ENCODE data around the gene RAB11FIP3.
A peak's percentile ranks its signal among the peaks of the same experiment; 100 is the strongest.
"Not testable (repeated sequence)": the region's sequence is repeated elsewhere in the genome, so short reads cannot be mapped to it uniquely, and the experiment has no call there.

RAB11FIP3 gene

DNA sequence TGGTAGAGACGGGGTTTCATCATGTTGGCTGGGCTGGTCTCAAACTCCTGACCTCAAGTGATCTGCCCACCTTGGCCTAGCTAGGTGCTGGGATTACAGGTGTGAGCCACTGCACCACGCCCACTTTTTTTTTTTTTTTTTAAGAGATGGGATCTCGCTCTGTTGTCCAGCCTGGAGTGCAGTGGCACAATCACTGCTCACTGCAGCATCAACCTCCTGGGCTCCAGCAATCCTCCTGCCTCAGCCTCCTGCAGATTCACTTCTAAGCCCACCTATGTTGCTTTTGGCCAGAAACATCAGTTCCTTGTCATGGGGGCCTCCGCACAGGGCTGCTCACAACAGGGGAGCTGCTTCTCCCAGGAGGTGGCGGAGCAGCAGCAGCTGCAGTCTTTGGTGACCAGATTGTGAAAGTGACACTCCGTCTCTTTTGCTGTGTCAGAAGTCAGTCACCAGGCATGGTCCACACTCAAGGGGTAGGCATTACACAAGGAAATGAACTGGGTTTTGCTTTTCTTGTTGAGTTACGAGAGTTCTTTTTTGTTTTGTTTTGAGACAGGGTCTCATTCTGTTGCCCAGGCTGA lies 32.9 kb upstream of the RAB11FIP3 start:
- DNase-seq (ENCODE audit: low spot score), result no peak

GRCh38 chr16:396199-396598 lies 29.2 kb upstream of the RAB11FIP3 start:
- no peak for DNase-seq (ENCODE audit: low spot score)

DNA sequence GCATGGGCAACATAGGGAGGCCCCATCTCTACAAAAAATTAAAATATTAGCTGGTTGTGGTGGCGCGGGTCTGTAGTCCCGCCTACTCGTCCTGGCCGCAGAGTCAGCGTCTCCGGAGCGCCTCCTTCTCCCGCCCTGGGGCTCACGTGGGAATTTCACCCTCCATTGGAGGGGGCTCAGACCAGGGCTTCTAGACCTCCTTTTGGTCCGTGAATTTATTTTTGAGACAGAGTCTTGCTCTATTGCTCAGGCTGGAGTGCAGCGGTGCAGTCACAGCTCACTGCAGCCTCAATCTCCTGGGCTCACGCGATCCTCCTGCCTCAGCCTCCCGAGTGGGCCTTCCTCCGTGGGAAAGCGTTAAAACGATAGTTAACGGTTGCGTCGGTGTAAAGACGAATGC lies 28.8 kb upstream of the RAB11FIP3 start:
- peak; percentile 63 for DNase-seq (ENCODE audit: low spot score)

DNA sequence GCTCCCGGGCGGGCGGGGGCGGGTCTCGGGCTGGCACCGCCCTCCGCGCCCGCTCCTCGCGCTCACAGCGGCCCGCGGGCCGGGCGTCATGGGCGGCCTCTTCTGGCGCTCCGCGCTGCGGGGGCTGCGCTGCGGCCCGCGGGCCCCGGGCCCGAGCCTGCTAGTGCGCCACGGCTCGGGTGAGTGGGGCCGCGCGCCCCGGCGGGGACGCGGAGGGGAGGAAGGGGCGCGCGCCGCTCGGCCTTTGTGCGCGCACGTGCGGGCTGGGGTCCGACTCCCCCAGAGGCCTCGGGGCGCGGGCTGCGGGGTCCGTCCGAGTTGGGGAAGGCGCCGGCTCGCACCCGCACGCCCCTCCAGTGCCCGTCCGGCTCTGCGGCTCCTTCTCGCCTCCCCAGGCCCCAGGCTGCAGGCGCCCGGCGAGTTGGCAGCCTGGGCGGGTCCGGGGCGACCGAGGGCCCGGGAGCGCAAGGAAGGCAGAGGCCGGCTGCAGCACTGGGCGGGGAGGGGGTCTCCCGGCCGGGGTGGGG lies 28.3 kb upstream of the RAB11FIP3 start, which contains the start of gene NME4:
NME4 (plus strand) TSS at position 65 of the 527 bp plus-strand sequence; CDS start at position 89, 24 bp downstream.
- DNase-seq (ENCODE audit: low spot score), result no peak

- peak; percentile 56 for DNase-seq (ENCODE audit: low spot score)
These were observed 27.6 kb upstream of the RAB11FIP3 start for GRCh38 chr16:397736-398332.

DNA sequence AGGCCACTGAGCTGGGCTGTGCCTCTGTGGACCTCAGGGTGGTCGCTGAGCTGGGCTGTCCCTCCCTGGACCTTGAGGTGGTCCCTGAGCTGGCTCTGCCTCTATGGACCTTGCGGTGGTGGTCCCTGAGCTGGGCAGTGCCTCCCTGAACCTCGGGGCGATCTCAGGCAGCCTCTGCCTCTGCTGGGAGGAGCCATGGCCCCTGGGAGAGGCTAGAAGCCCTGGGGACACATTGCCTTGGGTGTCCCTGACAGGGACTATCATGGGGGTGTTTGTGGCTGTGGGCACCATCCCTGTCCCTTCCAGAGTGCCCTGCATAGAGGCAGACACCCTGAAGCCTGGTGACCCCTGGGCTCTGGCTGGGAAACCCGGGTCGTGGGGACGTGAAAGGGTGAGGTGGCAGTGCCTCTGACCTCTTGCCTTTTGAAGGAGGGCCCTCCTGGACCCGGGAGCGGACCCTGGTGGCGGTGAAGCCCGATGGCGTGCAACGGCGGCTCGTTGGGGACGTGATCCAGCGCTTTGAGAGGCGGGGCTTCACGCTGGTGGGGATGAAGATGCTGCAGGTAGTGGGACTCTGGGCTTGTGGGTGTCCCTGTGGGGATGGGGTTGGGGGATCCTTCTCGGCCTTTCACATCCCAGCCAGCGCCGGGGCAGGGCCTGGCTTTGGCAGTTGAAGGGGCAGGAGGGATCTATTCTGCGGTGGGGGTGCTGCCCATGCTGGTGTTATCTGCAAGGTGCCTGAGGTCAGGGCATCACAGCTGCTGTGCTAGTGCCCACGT lies 26.7 kb upstream of the RAB11FIP3 start:
- DNase-seq (ENCODE audit: low spot score), result no peak

GRCh38 chr16:399340-400019 lies 26.0 kb upstream of the RAB11FIP3 start:
- no peak for DNase-seq (ENCODE audit: low spot score)

GRCh38 chr16:400061-400591 lies 25.3 kb upstream of the RAB11FIP3 start:
- DNase-seq (ENCODE audit: low spot score), result no peak

- DNase-seq (ENCODE audit: low spot score), result peak; percentile 84
These were observed 23.7 kb upstream of the RAB11FIP3 start, which contains the start of gene DECR2 for GRCh38 chr16:401468-402348. Gene DECR2 (plus strand): TSS chr16:401885. CDS start chr16:401964, 79 bp downstream.

- DNase-seq (ENCODE audit: low spot score), result no peak
These were observed 20.4 kb upstream of the RAB11FIP3 start for GRCh38 chr16:404971-405486.

- DNase-seq (ENCODE audit: low spot score), result no peak
These were observed 19.6 kb upstream of the RAB11FIP3 start for GRCh38 chr16:405548-406506.

- no peak for DNase-seq (ENCODE audit: low spot score)
These were observed 18.2 kb upstream of the RAB11FIP3 start for GRCh38 chr16:407253-407652.

- DNase-seq (ENCODE audit: low spot score), result no peak
These were observed 14.8 kb upstream of the RAB11FIP3 start for GRCh38 chr16:410516-411178.

GRCh38 chr16:411576-412265 lies 13.7 kb upstream of the RAB11FIP3 start:
- DNase-seq (ENCODE audit: low spot score), result no peak

GRCh38 chr16:414395-415169 lies 10.9 kb upstream of the RAB11FIP3 start:
- DNase-seq (ENCODE audit: low spot score), result no peak

DNA sequence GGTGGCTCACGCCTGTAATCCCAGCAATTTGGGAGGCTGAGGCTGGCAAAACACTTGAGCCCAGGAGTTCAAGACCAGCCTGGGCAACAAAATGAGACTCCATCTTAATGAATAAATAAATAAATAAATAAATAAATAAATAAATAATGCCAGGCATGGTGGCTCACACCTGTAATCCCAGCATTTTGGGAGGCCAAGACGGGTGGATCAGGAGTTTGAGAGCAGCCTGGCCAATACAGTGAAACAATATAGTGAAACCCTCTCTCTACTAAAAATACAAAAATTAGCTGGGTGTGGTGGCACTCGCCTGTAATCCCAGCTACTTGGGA lies 10.3 kb upstream of the RAB11FIP3 start:
- not testable (repeated sequence) for DNase-seq (ENCODE audit: low spot score)

GRCh38 chr16:422179-422578 lies 3.3 kb upstream of the RAB11FIP3 start:
- not testable (repeated sequence) for DNase-seq (ENCODE audit: low spot score)
